PC-9 (cell line): ENCODE data around the gene ZNF143.

ENCODE experiments used
- CTCF ChIP-seq: fragments of 200-600 bp; sonication (generic); conservative IDR thresholded peaks from 2 replicates; pipeline ENCODE4 v1.6.1; 2017; ENCODE audit warnings: mixed run types, antibody characterized with exemption, mild to moderate bottlenecking, moderate library complexity
- EZH2 ChIP-seq: fragments of 200-600 bp; sonication (generic); IDR thresholded peaks from 2 replicates; pipeline ENCODE4 v1.8.0; 2017; ENCODE audit warnings: antibody characterized with exemption, low read depth

GRCh38 chr11:9493492-9493891 lies 32.7 kb downstream of the ZNF143 start:
- TF ChIP-seq CTCF (no peak), EZH2 (no peak)
